NCI-H345 treated with DMSO at 0.1 percent for 48 hours (cell line): ENCODE results near the gene SERPINF2.
"Not testable (repeated sequence)": the region's sequence is repeated elsewhere in the genome, so short reads cannot be mapped to it uniquely, and the experiment has no call there.

Source experiments
- DNase-seq: peaks from one replicate; lab custom pipeline; 2025; ENCODE audit not compliant: unreplicated experiment; lab: John Stamatoyannopoulos, UW

The SERPINF2 gene

GRCh38 chr17:1716076-1716911 lies 26.4 kb upstream of the SERPINF2 start:
- peak; percentile 94 for DNase-seq

- DNase-seq, result peak; percentile 93
Measured at GRCh38 chr17:1716912-1717695, 25.6 kb upstream of the SERPINF2 start.

DNA sequence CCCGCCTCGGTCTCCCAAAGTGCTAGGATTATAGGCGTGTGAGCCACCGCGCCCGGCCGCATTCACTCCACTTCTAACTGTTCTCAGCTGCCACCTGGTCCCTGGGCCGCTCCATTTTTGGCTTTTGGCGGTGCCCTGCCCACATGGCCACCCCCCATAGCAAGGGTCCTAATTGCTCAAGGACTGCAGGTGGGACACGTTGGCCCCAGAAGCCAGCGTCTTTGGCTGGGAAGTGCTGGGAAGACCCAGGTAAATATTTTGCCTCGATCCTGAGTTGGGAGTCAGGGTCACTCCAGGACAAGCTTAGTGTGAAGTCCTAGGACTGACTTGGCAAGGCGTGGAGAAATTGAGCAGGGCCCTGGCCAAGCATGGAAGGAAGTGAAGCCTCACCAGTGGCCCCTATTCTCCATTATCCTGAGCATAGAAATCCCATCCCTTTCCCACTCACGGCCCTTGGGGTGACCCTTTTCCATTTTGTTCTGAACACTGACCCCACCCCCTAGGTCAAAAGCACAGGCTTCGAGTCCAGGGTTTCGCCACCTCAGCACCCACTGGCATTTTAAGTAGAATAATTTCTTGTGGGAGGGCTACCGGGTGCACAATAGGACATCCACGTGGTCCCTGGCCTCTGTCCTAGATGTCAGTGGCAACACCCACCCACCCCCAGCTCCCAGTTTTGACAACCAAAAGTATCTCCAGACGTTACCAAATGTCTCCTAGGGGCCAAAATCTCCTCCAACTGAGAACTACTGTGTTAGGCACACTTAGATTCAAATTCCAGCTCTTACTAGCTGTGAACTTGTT lies 24.1 kb upstream of the SERPINF2 start:
- DNase-seq, result no peak

DNA sequence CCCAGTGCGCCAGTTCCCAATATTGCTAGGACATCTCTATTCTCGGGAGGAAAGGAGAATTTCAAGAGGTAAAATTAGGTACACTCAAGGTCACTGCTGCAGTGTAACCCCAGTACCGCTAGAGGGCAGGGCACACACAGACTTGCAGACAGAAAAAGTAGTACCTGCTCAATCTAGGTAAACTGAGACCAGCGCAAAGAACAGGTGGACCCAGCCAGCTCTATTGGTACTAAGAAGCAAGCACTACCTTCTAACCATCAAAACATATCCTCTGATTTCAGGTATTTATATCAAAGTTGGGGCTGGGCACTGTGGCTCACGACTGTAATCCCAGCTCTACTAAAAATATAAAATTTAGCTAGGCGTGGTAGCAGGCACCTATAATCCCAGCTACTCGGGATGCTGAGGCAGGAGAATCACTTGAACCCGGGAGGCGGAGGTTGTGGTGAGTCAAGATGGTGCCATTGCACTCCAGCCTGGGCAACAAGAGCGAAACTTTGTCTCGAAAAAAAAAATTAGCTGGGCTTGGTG lies 21.8 kb upstream of the SERPINF2 start:
- DNase-seq, result peak; percentile 7

- not testable (repeated sequence) for DNase-seq
Measured at GRCh38 chr17:1722022-1722421, 20.6 kb upstream of the SERPINF2 start.

DNA sequence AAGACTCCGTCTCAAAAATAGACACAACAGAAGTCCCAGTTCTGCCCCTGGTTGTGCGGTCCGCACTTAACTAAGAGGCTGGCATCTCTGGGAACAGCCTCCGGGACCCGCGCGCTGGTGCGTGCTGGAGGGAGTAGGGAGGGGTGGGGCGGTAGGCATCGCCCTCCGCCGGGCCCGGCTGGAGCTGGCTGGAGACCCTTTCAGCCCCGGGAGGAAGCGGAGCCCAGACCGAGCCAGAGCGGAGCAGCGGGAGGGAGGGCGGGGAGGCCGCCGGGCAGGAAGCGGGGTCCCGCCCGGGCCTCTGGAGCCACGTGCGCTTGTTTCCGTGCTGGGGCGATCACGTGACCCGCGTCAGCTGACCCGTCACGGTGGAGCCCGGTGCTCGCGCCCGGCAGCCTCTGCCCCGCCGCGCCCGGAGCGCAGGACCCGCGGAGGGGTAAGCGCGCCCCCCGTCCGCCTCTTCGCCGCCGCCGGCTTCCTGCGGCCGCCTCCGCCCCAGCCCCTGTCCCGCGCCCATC lies 18.3 kb upstream of the SERPINF2 start, which contains the start of gene WDR81:
Gene WDR81, plus strand, starts transcription at position 354 of the 518 bp plus-strand sequence. CDS start 256 bp downstream, outside the sequence.
- DNase-seq, result peak; percentile 31

DNA sequence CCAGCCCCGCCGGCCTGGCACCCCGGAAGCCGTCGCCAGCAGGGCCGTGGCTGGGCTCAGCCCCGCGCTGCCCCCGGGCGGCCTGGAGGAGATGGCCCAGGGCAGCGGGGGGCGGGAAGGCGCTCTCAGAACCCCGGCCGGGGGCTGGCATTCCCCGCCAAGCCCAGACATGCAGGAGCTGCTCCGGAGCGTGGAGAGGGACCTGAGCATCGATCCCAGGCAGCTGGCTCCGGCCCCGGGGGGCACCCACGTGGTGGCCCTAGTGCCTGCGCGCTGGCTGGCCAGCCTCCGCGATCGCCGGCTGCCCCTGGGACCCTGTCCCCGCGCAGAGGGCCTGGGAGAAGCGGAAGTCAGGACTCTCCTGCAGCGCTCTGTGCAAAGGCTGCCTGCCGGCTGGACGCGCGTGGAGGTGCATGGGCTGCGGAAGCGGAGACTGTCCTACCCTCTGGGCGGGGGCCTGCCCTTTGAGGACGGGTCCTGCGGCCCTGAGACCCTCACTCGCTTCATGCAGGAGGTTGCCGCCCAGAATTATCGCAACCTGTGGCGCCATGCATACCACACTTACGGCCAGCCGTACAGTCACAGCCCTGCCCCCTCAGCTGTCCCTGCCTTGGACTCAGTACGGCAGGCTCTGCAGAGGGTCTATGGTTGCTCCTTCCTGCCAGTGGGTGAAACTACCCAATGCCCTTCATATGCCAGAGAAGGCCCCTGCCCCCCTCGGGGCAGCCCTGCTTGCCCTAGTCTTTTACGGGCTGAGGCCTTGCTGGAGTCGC lies 17.6 kb upstream of the SERPINF2 start:
- no peak for DNase-seq

- no peak for DNase-seq
Measured at GRCh38 chr17:1725642-1726511, 16.8 kb upstream of the SERPINF2 start.

GRCh38 chr17:1726626-1727257 lies 15.9 kb upstream of the SERPINF2 start:
- no peak for DNase-seq

DNA sequence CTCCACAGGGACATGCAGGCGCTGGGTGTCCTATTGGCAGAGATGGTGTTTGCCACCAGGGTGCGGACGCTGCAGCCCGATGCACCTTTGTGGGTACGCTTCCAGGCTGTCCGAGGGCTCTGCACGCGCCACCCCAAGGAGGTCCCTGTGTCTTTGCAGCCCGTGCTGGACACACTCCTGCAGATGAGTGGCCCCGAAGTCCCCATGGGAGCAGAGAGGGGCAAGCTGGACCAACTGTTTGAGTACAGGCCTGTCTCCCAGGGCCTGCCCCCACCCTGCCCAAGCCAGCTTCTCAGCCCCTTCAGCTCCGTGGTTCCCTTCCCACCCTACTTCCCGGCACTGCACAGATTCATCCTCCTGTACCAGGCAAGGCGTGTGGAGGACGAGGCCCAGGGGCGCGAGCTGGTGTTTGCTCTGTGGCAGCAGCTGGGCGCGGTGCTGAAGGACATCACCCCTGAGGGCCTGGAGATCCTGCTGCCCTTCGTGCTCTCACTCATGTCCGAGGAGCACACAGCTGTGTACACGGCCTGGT lies 15.3 kb upstream of the SERPINF2 start:
- no peak for DNase-seq

GRCh38 chr17:1727876-1728630 lies 14.6 kb upstream of the SERPINF2 start:
- DNase-seq, result no peak

DNA sequence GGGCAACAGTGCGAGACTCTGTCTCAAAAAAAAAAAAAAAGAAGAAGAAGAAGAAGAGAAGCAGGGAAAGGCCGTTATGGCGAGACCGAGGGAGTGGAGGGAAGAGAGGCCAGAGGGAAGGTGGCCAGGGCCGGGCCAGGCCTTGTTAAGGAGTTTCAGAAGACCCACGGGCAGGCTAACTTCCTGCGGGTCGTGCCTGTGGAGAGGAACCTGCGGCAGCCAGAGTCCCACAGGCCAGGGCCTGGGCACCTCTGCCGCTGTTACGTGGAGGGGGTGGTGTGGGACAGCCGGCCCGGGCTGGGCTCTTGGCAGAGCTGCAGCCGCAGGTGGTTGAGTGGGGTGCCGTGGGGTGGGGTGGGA lies 12.7 kb upstream of the SERPINF2 start:
- DNase-seq, result no peak

GRCh38 chr17:1730326-1731193 lies 12.1 kb upstream of the SERPINF2 start:
- no peak for DNase-seq

DNA sequence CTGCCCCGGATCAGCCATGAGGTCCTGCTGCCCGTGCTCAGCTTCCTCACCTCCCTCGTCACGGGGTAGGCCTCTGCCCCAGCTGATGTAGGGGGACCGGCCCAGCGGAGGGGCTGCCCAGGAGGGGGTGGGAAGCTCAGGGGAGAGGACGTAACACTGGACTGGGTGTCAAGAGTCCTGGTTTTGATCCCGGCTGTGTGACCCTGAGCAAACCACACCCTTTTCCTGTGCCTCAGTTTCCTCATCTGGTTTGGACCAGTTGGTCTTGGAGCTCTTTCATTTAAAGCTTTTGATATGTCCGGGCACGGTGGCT lies 11.5 kb upstream of the SERPINF2 start:
- no peak for DNase-seq

DNA sequence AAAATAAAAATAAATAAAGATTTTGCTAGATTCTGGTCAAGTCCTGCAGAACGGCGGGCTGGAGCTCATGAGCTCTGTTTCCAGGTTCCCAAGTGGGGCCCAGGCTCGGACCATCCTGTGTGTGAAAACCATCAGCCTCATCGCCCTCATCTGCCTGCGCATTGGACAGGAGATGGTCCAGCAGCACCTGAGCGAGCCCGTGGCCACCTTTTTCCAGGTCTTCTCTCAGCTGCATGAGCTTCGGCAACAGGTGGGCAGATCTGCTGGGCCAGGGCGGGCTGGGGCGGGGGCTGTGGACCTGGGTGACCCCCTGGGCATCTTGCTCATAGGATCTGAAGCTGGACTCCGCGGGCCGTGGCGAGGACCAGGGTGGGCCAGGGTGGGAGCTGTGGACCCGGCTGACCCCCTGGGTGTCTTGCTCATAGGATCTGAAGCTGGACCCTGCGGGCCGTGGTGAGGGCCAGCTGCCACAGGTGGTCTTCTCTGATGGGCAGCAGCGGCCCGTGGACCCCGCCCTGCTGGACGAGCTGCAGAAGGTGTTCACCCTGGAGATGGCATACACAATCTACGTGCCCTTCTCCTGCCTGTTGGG lies 10.3 kb upstream of the SERPINF2 start:
- no peak for DNase-seq

DNA sequence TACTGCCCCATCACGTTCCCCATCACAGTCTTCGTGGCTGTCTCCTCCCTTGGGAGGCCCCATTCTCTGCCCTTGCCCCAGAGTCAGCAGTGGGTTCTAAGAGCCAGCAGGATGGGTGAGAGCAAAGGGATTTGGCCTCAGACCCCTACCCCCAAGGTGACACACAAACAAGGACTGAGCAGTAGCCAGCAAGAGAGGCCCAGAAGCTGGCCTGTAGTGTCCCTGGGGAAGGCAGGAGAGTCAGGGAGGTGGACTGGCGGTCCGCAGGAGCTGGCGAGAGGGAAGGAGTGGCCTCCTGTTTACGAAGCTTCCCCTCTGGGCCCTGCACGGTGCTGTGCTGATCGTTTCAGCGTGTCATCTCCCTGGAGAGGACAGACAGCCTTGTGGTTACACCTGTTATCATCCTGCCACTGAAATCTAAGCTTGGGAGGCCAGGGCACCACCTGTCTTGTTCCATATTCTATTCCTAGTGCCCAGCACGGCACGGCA lies 9.8 kb upstream of the SERPINF2 start:
- DNase-seq, result no peak
